ENCODE data around the gene RPS27L.

- TF ChIP-seq, protein P1, sequence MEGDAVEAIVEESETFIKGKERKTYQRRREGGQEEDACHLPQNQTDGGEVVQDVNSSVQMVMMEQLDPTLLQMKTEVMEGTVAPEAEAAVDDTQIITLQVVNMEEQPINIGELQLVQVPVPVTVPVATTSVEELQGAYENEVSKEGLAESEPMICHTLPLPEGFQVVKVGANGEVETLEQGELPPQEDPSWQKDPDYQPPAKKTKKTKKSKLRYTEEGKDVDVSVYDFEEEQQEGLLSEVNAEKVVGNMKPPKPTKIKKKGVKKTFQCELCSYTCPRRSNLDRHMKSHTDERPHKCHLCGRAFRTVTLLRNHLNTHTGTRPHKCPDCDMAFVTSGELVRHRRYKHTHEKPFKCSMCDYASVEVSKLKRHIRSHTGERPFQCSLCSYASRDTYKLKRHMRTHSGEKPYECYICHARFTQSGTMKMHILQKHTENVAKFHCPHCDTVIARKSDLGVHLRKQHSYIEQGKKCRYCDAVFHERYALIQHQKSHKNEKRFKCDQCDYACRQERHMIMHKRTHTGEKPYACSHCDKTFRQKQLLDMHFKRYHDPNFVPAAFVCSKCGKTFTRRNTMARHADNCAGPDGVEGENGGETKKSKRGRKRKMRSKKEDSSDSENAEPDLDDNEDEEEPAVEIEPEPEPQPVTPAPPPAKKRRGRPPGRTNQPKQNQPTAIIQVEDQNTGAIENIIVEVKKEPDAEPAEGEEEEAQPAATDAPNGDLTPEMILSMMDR (IDR thresholded peaks at IDR 0.05; ENCODE audit: low read length), result no peak
- no peak for TF ChIP-seq EZH2 (optimal IDR thresholded peaks at IDR 0.05; ENCODE audit: low read depth, low read length)
Measured at GRCh38 chr15:63200464-63201249, 43.4 kb upstream of the RPS27L start.

Measured in MM.1S (cell line).